Stomach (tissue), 4 donors: ENCODE measurements around the gene TRIML1.

Experiments
- CTCF ChIP-seq, 7 experiments: fragments of 450-650 bp in 4 of 7; fragments of 200-600 bp in 3 of 7; sonication (generic) in 3 of 7; IDR thresholded peaks; one replicate each; pipeline ENCODE4 v1.5.1; 2016 to 2019; ENCODE audit warnings: antibody characterized with exemption in 7 of 7, control low read depth in 2 of 7, mild to moderate bottlenecking in 1 of 7
- EP300 ChIP-seq: sonication (generic); formaldehyde crosslinking; IDR thresholded peaks from one replicate; pipeline ENCODE4 v1.6.1; 2017; ENCODE audit warnings: antibody characterized with exemption
- POLR2A ChIP-seq, 4 donors: fragments of 450-650 bp; IDR thresholded peaks; one replicate each; pipeline ENCODE4 v1.6.1; 2016; ENCODE audit warnings: antibody characterized with exemption in 4 of 4, control low read depth in 2 of 4, mild to moderate bottlenecking in 1 of 4, moderate library complexity in 1 of 4
- POLR2AphosphoS5 ChIP-seq, 3 donors: sonication (generic); formaldehyde crosslinking; IDR thresholded peaks; one replicate each; pipeline ENCODE4 v1.6.1; 2016; ENCODE audit warnings: antibody characterized with exemption in 3 of 3

- no peak for TF ChIP-seq CTCF (IDR thresholded peaks at IDR 0.05)
- no peak for TF ChIP-seq POLR2A (IDR thresholded peaks at IDR 0.05)
- TF ChIP-seq POLR2AphosphoS5 (IDR thresholded peaks at IDR 0.05) = no peak
- TF ChIP-seq EP300 = no peak
These were observed 7.0 kb upstream of the TRIML1 start for GRCh38 chr4:188132232-188132631.
